Parathyroid adenoma (tissue), 2 donors: ENCODE results near the gene AUH.
A peak's percentile ranks its signal among the peaks of the same experiment; 100 is the strongest.

Source experiments
- H2AFZ ChIP-seq: fragments of 300-600 bp; sonication (generic); one replicate; pipeline ENCODE4 v1.7.0; 2017; ENCODE audit warnings: antibody characterized with exemption, mild to moderate bottlenecking
- H3K27ac ChIP-seq: fragments of 300-600 bp; sonication (generic); one replicate; pipeline ENCODE4 v1.7.0; 2017
- H3K27me3 ChIP-seq: fragments of 300-600 bp; sonication (generic); one replicate; pipeline ENCODE4 v1.7.0; 2017; ENCODE audit warnings: low read length; ENCODE audit not compliant: control insufficient read depth, insufficient read depth
- H3K36me3 ChIP-seq: fragments of 300-600 bp; sonication (generic); one replicate; pipeline ENCODE4 v1.7.0; 2017; ENCODE audit warnings: low read length; ENCODE audit not compliant: control insufficient read depth, insufficient read depth
- H3K4me1 ChIP-seq: fragments of 300-600 bp; sonication (generic); one replicate; pipeline ENCODE4 v1.7.0; 2017; ENCODE audit warnings: control low read depth
- H3K4me2 ChIP-seq: fragments of 300-600 bp; sonication (generic); one replicate; pipeline ENCODE4 v1.7.0; 2017; ENCODE audit warnings: low read length
- H3K4me3 ChIP-seq: fragments of 300-600 bp; sonication (generic); one replicate; pipeline ENCODE4 v1.7.0; 2017; ENCODE audit warnings: low read depth, low read length
- H3K79me2 ChIP-seq: fragments of 300-600 bp; sonication (generic); one replicate; pipeline ENCODE4 v1.7.0; 2017; ENCODE audit warnings: control low read depth
- H3K9ac ChIP-seq: fragments of 300-600 bp; sonication (generic); one replicate; pipeline ENCODE4 v1.7.0; 2017; ENCODE audit warnings: mild to moderate bottlenecking
- H3K9me3 ChIP-seq: fragments of 300-600 bp; sonication (generic); one replicate; pipeline ENCODE4 v1.7.0; 2017; ENCODE audit warnings: low read length; ENCODE audit not compliant: control insufficient read depth
- TF ChIP-seq, protein P1 (sequence below): fragments of 300-600 bp; sonication (generic); IDR thresholded peaks from one replicate; pipeline ENCODE4 v1.7.0; 2017; ENCODE audit warnings: antibody characterized with exemption, mild to moderate bottlenecking
- donor health status: primary hyperparathyroidism.

The AUH gene, protein sequence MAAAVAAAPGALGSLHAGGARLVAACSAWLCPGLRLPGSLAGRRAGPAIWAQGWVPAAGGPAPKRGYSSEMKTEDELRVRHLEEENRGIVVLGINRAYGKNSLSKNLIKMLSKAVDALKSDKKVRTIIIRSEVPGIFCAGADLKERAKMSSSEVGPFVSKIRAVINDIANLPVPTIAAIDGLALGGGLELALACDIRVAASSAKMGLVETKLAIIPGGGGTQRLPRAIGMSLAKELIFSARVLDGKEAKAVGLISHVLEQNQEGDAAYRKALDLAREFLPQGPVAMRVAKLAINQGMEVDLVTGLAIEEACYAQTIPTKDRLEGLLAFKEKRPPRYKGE

GRCh38 chr9:91361291-91362050 lies at the start of gene AUH:
Gene AUH (minus strand): TSS chr9:91361918. CDS start chr9:91361889, 29 bp downstream.
- Histone ChIP-seq H3K36me3 (no peaks in the 10 kb centered on the region), H3K27me3 (no peaks in the 10 kb centered on the region), H3K9ac (peak within 1 kb of the TSS; percentile 53), H3K9me3 (no peaks in the 10 kb centered on the region), H3K4me1 (peaks cover 6% of the 10 kb centered on the region), H3K4me3 (peak within 1 kb of the TSS; percentile 88), H2AFZ (peak within 1 kb of the TSS; percentile 97), H3K27ac (peak within 1 kb of the TSS; percentile 81), H3K79me2 (peaks cover 6% of the 10 kb centered on the region), H3K4me2 (peak within 1 kb of the TSS; percentile 88)
- TF ChIP-seq, protein P1, sequence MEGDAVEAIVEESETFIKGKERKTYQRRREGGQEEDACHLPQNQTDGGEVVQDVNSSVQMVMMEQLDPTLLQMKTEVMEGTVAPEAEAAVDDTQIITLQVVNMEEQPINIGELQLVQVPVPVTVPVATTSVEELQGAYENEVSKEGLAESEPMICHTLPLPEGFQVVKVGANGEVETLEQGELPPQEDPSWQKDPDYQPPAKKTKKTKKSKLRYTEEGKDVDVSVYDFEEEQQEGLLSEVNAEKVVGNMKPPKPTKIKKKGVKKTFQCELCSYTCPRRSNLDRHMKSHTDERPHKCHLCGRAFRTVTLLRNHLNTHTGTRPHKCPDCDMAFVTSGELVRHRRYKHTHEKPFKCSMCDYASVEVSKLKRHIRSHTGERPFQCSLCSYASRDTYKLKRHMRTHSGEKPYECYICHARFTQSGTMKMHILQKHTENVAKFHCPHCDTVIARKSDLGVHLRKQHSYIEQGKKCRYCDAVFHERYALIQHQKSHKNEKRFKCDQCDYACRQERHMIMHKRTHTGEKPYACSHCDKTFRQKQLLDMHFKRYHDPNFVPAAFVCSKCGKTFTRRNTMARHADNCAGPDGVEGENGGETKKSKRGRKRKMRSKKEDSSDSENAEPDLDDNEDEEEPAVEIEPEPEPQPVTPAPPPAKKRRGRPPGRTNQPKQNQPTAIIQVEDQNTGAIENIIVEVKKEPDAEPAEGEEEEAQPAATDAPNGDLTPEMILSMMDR = no peak

GRCh38 chr9:91411096-91411771 lies 49.5 kb upstream of the AUH start:
- Histone ChIP-seq H3K4me1 (no peaks in the 10 kb centered on the region), H3K36me3 (no peaks in the 10 kb centered on the region), H2AFZ (no peak overlapping the region), H3K9ac (no peak overlapping the region), H3K27ac (no peak overlapping the region), H3K9me3 (no peaks in the 10 kb centered on the region), H3K4me2 (no peak overlapping the region), H3K27me3 (no peaks in the 10 kb centered on the region), H3K79me2 (no peaks in the 10 kb centered on the region), H3K4me3 (no peak overlapping the region)
- TF ChIP-seq, protein P1 = no peak

DNA sequence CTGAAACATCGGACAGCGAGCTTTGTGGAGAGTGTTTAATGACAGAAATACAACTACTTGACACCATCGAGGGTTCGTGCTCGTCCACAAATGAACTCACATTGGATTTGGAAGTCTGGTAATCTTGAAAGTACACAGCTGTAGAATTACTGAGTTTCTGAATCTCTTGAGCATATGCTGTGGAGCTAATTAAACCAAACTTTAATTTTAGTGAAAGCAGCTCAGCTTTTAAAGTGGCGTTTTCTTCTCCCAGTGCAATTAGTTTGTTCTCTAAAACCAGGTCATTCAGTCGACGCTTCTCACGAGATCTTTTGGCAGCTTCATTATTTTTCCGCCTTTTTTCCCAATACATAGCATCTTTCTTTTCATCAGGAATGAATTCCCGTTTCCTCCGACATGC lies 48.4 kb upstream of the AUH start:
- Histone ChIP-seq H3K9me3 (no peaks in the 10 kb centered on the region), H3K4me2 (no peak overlapping the region), H3K79me2 (no peaks in the 10 kb centered on the region), H3K9ac (no peak overlapping the region), H3K36me3 (no peaks in the 10 kb centered on the region), H2AFZ (no peak overlapping the region), H3K4me1 (no peaks in the 10 kb centered on the region), H3K4me3 (no peak overlapping the region), H3K27me3 (no peaks in the 10 kb centered on the region), H3K27ac (no peak overlapping the region)
- TF ChIP-seq, protein P1 = no peak

GRCh38 chr9:91408475-91408874 lies 46.8 kb upstream of the AUH start:
- no peaks in the 10 kb centered on the region for H3K79me2 ChIP-seq
- no peaks in the 10 kb centered on the region for H3K36me3 ChIP-seq
- no peak overlapping the region for H2AFZ ChIP-seq
- TF ChIP-seq, protein P1 = no peak
- H3K9ac ChIP-seq = no peak overlapping the region
- no peaks in the 10 kb centered on the region for H3K9me3 ChIP-seq
- no peaks in the 10 kb centered on the region for H3K4me1 ChIP-seq
- H3K27me3 ChIP-seq = no peaks in the 10 kb centered on the region
- H3K4me2 ChIP-seq = no peak overlapping the region
- H3K27ac ChIP-seq = no peak overlapping the region
- H3K4me3 ChIP-seq = no peak overlapping the region
